ENCODE measurements around the gene RDH11. TPM values are rescaled to one million over a fixed set of nuclear protein-coding genes. Genes with fewer than 3 reads are reported as not detected.

The RDH11 gene
- total RNA-seq, 4 donors from 2014 or later: 24.8 to 53.6 (median 41.6) TPM

DNA sequence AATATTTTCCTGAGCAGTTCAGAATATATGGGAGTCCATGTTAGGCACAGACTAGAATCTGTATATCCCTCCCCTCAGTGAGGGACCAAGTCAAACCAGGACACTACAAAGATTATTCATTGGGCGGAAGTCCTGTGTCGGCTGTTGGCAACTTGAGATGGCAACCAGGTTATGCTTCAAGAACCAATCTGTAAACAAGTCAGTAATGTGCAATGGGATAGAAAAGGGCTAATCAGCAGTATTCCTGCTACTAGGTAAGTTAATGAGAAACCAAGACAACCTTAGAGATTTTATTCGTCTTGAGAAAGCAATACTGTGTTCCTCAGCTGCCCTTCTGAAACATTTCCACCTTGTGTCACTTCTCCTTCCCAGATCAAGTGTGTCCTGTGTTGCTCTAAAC lies 49.4 kb downstream of the RDH11 start:
- no peak for DNase-seq
- TF ChIP-seq CTCF (IDR thresholded peaks at IDR 0.05) (no peak), POLR2A (IDR thresholded peaks at IDR 0.05) (no peak)
- no peak overlapping the region for H3K27ac ChIP-seq
- H3K36me3 ChIP-seq: peaks cover 0 to 40% (median 0%) of the 10 kb centered on the region in 3 donors
- no peaks in the 10 kb centered on the region for H3K9me3 ChIP-seq
- no peaks in the 10 kb centered on the region for H3K4me1 ChIP-seq
- no peak overlapping the region for H3K4me3 ChIP-seq
- no peaks in the 10 kb centered on the region for H3K27me3 ChIP-seq

GRCh38 chr14:67645414-67645813 lies 50.1 kb downstream of the RDH11 start:
- DNase-seq: no peak
- no peak for TF ChIP-seq POLR2A (IDR thresholded peaks at IDR 0.05)
- Histone ChIP-seq H3K4me1 (no peaks in the 10 kb centered on the region), H3K36me3 (peaks cover 0 to 33% (median 0%) of the 10 kb centered on the region in 3 donors), H3K27me3 (no peaks in the 10 kb centered on the region), H3K4me3 (no peak overlapping the region), H3K27ac (no peak overlapping the region), H3K9me3 (no peaks in the 10 kb centered on the region)

- no peak overlapping the region for H3K4me3 ChIP-seq
- H3K36me3 ChIP-seq: peaks cover 0 to 23% (median 0%) of the 10 kb centered on the region in 3 donors
- no peak overlapping the region for H3K27ac ChIP-seq
- no peaks in the 10 kb centered on the region for H3K4me1 ChIP-seq
- TF ChIP-seq CTCF (IDR thresholded peaks at IDR 0.05) (no peak), POLR2A (IDR thresholded peaks at IDR 0.05) (no peak)
- H3K9me3 ChIP-seq: no peaks in the 10 kb centered on the region
- no peaks in the 10 kb centered on the region for H3K27me3 ChIP-seq
- no peak for DNase-seq
Measured at GRCh38 chr14:67644428-67644827, 51.1 kb downstream of the RDH11 start.

GRCh38 chr14:67643713-67644112 lies 51.9 kb downstream of the RDH11 start:
- no peaks in the 10 kb centered on the region for H3K4me1 ChIP-seq

DNA sequence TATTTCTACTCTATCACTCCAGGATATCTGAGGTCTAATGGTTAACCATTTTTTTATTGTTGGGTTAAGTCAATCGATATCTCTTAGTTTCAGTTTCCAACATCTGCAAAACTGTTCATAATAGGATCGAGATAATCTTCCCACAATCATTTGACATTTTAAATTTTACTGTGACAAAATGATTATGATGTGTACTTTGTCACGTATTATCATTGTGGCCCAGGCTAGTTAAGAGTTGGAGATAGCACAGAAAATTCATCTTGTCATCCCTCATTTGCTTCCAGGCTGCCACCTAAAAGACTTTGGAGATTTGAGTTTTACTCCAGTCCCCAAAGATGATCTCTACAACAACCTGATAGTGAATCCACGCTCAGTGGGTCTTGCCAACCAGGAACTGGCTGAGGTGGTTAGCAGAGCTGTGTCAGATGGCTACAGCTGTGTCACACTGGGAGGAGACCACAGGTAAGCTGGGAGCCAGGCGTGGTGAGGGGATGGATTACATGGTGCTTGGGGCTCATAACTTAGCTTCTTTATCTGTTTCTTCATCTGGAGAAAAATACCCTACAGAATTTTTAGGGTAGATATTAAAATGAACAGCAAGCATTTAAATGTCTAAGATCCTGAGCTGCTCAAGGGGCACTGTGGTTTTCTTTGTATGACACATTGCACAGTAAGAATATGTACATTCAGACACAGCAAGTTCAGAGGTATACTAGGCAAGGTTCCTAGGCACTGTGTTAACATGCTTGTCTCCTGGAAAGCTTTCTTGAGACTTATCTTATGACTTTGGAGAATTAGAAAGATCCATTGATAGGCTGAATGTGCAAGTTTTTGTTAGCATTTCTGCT lies 53.4 kb downstream of the RDH11 start:
- Histone ChIP-seq H3K27me3 (no peaks in the 10 kb centered on the region), H3K9me3 (no peaks in the 10 kb centered on the region), H3K4me1 (no peaks in the 10 kb centered on the region), H3K27ac (peak overlapping the region in 2 of 4 donors; percentile 17 to 58), H3K36me3 (peaks cover 0 to 13% (median 0%) of the 10 kb centered on the region in 3 donors), H3K4me3 (no peak overlapping the region)
- DNase-seq: no peak
- TF ChIP-seq CTCF (IDR thresholded peaks at IDR 0.05) (no peak), POLR2A (IDR thresholded peaks at IDR 0.05) (no peak)

More at GRCh38 chr14:67643713-67644112, 51.9 kb downstream of the RDH11 start:
- Histone ChIP-seq H3K36me3 (peaks cover 0 to 16% (median 0%) of the 10 kb centered on the region in 3 donors), H3K27me3 (no peaks in the 10 kb centered on the region), H3K9me3 (no peaks in the 10 kb centered on the region), H3K4me3 (no peak overlapping the region), H3K27ac (no peak overlapping the region)
- no peak for DNase-seq
- no peak for TF ChIP-seq CTCF (IDR thresholded peaks at IDR 0.05)
- no peak for TF ChIP-seq POLR2A (IDR thresholded peaks at IDR 0.05)

GRCh38 chr14:67641480-67641879 lies 54.1 kb downstream of the RDH11 start:
- Histone ChIP-seq H3K4me1 (no peaks in the 10 kb centered on the region), H3K9me3 (no peaks in the 10 kb centered on the region), H3K4me3 (no peak overlapping the region), H3K36me3 (peaks cover 0 to 7% (median 0%) of the 10 kb centered on the region in 3 donors), H3K27ac (peak overlapping the region in 1 of 4 donors; percentile 17), H3K27me3 (no peaks in the 10 kb centered on the region)
- DNase-seq: no peak
- TF ChIP-seq CTCF (IDR thresholded peaks at IDR 0.05) (no peak), POLR2A (IDR thresholded peaks at IDR 0.05) (no peak)

Measured in Peyer's patch (tissue), 4 donors.